GM23338 (cell line): ENCODE results near the gene RAB40A. TPM values are rescaled to one million over a fixed set of nuclear protein-coding genes. Genes with fewer than 3 reads are reported as not detected.

ENCODE experiments used
- ATAC-seq: fragments of 200-7000 bp; cut with Tn5 transposase; 3 replicates; pipeline ENCODE4 v1.9.1; 2020
- DNase-seq: peaks from one replicate; pipeline ENCODE4 v3.0.0-alpha.2; 2015; ENCODE audit warnings: low spot score
- H2AFZ ChIP-seq: fragments of 200-600 bp; sonication (generic); 2 replicates; pipeline ENCODE4 v1.8.0; 2016; ENCODE audit warnings: antibody characterized with exemption, mild to moderate bottlenecking, moderate library complexity
- H3F3A ChIP-seq: fragments of 200-600 bp; sonication (generic); replicated peaks from 2 replicates; pipeline ENCODE4 v1.8.0; 2017; ENCODE audit warnings: antibody characterized with exemption, mixed run types, low read depth
- H3K27ac ChIP-seq: fragments of 200-600 bp; sonication (generic); 2 replicates; pipeline ENCODE4 v1.6.1; 2016; ENCODE audit warnings: low read depth
- H3K27me3 ChIP-seq: fragments of 200-600 bp; sonication (generic); 2 replicates; pipeline ENCODE4 v1.8.0; 2016; ENCODE audit warnings: mild to moderate bottlenecking, mixed run types, moderate library complexity; ENCODE audit not compliant: insufficient read depth
- H3K36me3 ChIP-seq: fragments of 200-600 bp; sonication (generic); 2 replicates; pipeline ENCODE4 v1.8.0; 2016; ENCODE audit warnings: mild to moderate bottlenecking; ENCODE audit not compliant: insufficient read depth
- H3K4me1 ChIP-seq: fragments of 200-600 bp; sonication (generic); 2 replicates; pipeline ENCODE4 v1.8.0; 2016; ENCODE audit warnings: mild to moderate bottlenecking, moderate library complexity; ENCODE audit not compliant: insufficient read depth
- H3K4me2 ChIP-seq: fragments of 200-600 bp; sonication (generic); 2 replicates; pipeline ENCODE4 v1.7.1; 2017; ENCODE audit warnings: mixed run types
- H3K4me3 ChIP-seq: fragments of 200-600 bp; sonication (generic); 2 replicates; pipeline ENCODE4 v1.6.1; 2016; ENCODE audit warnings: mixed run types
- H3K79me2 ChIP-seq: fragments of 200-600 bp; sonication (generic); replicated peaks from 2 replicates; pipeline ENCODE4 v1.8.0; 2017; ENCODE audit warnings: mild to moderate bottlenecking; ENCODE audit not compliant: insufficient read depth
- H3K9me2 ChIP-seq: fragments of 200-600 bp; sonication (generic); 2 replicates; pipeline ENCODE4 v1.8.0; 2017; ENCODE audit not compliant: insufficient read depth
- H4K20me1 ChIP-seq: fragments of 200-600 bp; sonication (generic); replicated peaks from 2 replicates; pipeline ENCODE4 v1.8.0; 2017; ENCODE audit warnings: mild to moderate bottlenecking; ENCODE audit not compliant: insufficient read depth
- H3K27ac Mint-ChIP-seq: 2 replicates; pipeline ENCODE4 v1.8.0; 2020; ENCODE audit warnings: inconsistent platforms, mild to moderate bottlenecking, moderate library complexity, mixed read lengths
- H3K27me3 Mint-ChIP-seq: 3 replicates; pipeline ENCODE4 v1.8.0; 2022; ENCODE audit warnings: low read depth, mild to moderate bottlenecking, moderate library complexity, mixed read lengths, inconsistent platforms; ENCODE audit not compliant: insufficient read depth, poor library complexity
- H3K36me3 Mint-ChIP-seq: 3 replicates; pipeline ENCODE4 v1.8.0; 2021; ENCODE audit warnings: low read depth, mild to moderate bottlenecking, inconsistent platforms, moderate library complexity, mixed read lengths
- H3K4me1 Mint-ChIP-seq: 3 replicates; pipeline ENCODE4 v1.8.0; 2020; ENCODE audit warnings: mild to moderate bottlenecking, inconsistent platforms, mixed read lengths
- H3K4me3 Mint-ChIP-seq: 3 replicates; pipeline ENCODE4 v1.8.0; 2021; ENCODE audit warnings: moderate library complexity, mild to moderate bottlenecking, inconsistent platforms, mixed read lengths
- H3K9me3 Mint-ChIP-seq: 3 replicates; pipeline ENCODE4 v1.8.0; 2020; ENCODE audit warnings: moderate library complexity, mild to moderate bottlenecking, inconsistent platforms, mixed read lengths
- CTCF ChIP-seq, 2 experiments: fragments of 200-600 bp in 1 of 2; sonication (generic) in 1 of 2; conservative IDR thresholded peaks; 2 replicates each; pipeline versions ENCODE4 v1.5.1 to v1.6.1; 2016 to 2017; ENCODE audit warnings: antibody characterized with exemption in 2 of 2, low read depth in 2 of 2, mild to moderate bottlenecking in 2 of 2, moderate library complexity in 1 of 2
- EZH2phosphoT487 ChIP-seq: fragments of 200-600 bp; sonication (generic); IDR thresholded peaks from one replicate; pipeline ENCODE4 v1.8.1; 2018; ENCODE audit warnings: antibody characterized with exemption; ENCODE audit not compliant: unreplicated experiment
- JUNB ChIP-seq: IDR thresholded peaks from one replicate; pipeline ENCODE4 v1.6.1; 2016; ENCODE audit warnings: antibody characterized with exemption; ENCODE audit not compliant: unreplicated experiment
- REST ChIP-seq: IDR thresholded peaks from one replicate; pipeline ENCODE4 v1.6.1; 2018; ENCODE audit warnings: antibody characterized with exemption; ENCODE audit not compliant: unreplicated experiment
- STAT1 ChIP-seq: IDR thresholded peaks from one replicate; pipeline ENCODE4 v1.6.1; 2016; ENCODE audit warnings: antibody characterized with exemption; ENCODE audit not compliant: unreplicated experiment
- ZNF114 ChIP-seq: fragments of 250-450 bp; sonication (Bioruptor Pico); IDR thresholded peaks from 2 replicates; pipeline ENCODE4 v1.5.0; 2020; ENCODE audit warnings: mild to moderate bottlenecking, moderate library complexity
- ZNF331 ChIP-seq: fragments of 250-450 bp; sonication (Bioruptor Pico); IDR thresholded peaks from 2 replicates; pipeline ENCODE4 v1.5.0; 2020; ENCODE audit warnings: low read depth, mild to moderate bottlenecking, moderate library complexity
- polyA plus RNA-seq: library from polyadenylated mRNA; unstranded; fragments of >200 nt; fragmentation: Nextera tagmentation; extraction: Ambion mirVana; gene quantifications from 2 replicates; pipeline ENCODE4 v1.2.1, GENCODE V29; 2016
- total RNA-seq: library from RNA; depleted of rRNA; stranded (reverse); fragments of >200 nt; shearing (Covaris generic); gene quantifications from 2 replicates; pipeline ENCODE4 v1.2.3, GENCODE V29; 2014

Gene RAB40A
- total and polyA plus RNA-seq, 2 experiments from 2014 or later, result 2.0 TPM; not detected in 1

GRCh38 chrX:103535206-103535605, 15.9 kb upstream of the RAB40A start:
- Histone ChIP-seq H3K4me3 (no peak overlapping the region), H3K27me3 (no peaks in the 10 kb centered on the region), H3F3A (no peaks in the 10 kb centered on the region), H3K79me2 (no peaks in the 10 kb centered on the region), H3K27ac (no peak overlapping the region), H3K4me1 (no peaks in the 10 kb centered on the region), H3K9me2 (no peaks in the 10 kb centered on the region), H3K36me3 (no peaks in the 10 kb centered on the region), H2AFZ (no peak overlapping the region), H4K20me1 (no peaks in the 10 kb centered on the region), H3K4me2 (no peak overlapping the region)
- H3K9me3 Mint-ChIP-seq, result no peaks in the 10 kb centered on the region
- peaks cover 6% of the 10 kb centered on the region; the same call in 2 of the 3 replicates for H3K4me1 Mint-ChIP-seq
- H3K27me3 Mint-ChIP-seq, result peaks cover 6% of the 10 kb centered on the region
- ATAC-seq (no peak), DNase-seq (no peak)
- H3K27ac Mint-ChIP-seq, result no peak overlapping the region
- no peak overlapping the region for H3K4me3 Mint-ChIP-seq
- no peaks in the 10 kb centered on the region for H3K36me3 Mint-ChIP-seq
- TF ChIP-seq STAT1, result no peak
- no peak for TF ChIP-seq EZH2phosphoT487
- TF ChIP-seq JUNB, result no peak
- no peak for TF ChIP-seq ZNF331 (CRISPR knock-in tag)
- TF ChIP-seq REST, result no peak
- no peak for TF ChIP-seq ZNF114 (CRISPR knock-in tag)

- H3K27me3 ChIP-seq, result no peaks in the 10 kb centered on the region
- H3K9me3 Mint-ChIP-seq, result no peaks in the 10 kb centered on the region
- H3K27ac Mint-ChIP-seq, result no peak overlapping the region
- peak; percentile 87 for ATAC-seq
- H3K9me2 ChIP-seq, result no peaks in the 10 kb centered on the region
- TF ChIP-seq CTCF (conservative IDR thresholded peaks at IDR 0.05; ENCODE audit: low read depth in 2 of 2) (peak; percentile 72 to 75), STAT1 (no peak)
- H3K36me3 Mint-ChIP-seq, result no peaks in the 10 kb centered on the region
- peaks cover 6% of the 10 kb centered on the region for H3K27me3 Mint-ChIP-seq
- no peaks in the 10 kb centered on the region for H3K36me3 ChIP-seq
- no peak overlapping the region for H3K27ac ChIP-seq
- no peaks in the 10 kb centered on the region for H3K79me2 ChIP-seq
- H3F3A ChIP-seq, result no peaks in the 10 kb centered on the region
- H3K4me3 ChIP-seq, result peak overlapping the region; percentile 62
- H4K20me1 ChIP-seq, result no peaks in the 10 kb centered on the region
- H3K4me2 ChIP-seq, result peak overlapping the region; percentile 86
- peak overlapping the region; percentile 77 for H3K4me3 Mint-ChIP-seq
- peak; percentile 68 for DNase-seq
- peaks cover 6% of the 10 kb centered on the region; the same call in 2 of the 3 replicates for H3K4me1 Mint-ChIP-seq
- no peaks in the 10 kb centered on the region for H3K4me1 ChIP-seq
- H2AFZ ChIP-seq, result peak overlapping the region; percentile 1; the same call in 1 of the 2 replicates
Measured at GRCh38 chrX:103533511-103534216, 14.4 kb upstream of the RAB40A start.
